ENCODE data around the gene ARHGDIB. TPM values are rescaled to one million over a fixed set of nuclear protein-coding genes. Genes with fewer than 3 reads are reported as not detected.

ARHGDIB gene
- total RNA-seq, 1 experiment from 2014 or later = 4.3 TPM

DNA sequence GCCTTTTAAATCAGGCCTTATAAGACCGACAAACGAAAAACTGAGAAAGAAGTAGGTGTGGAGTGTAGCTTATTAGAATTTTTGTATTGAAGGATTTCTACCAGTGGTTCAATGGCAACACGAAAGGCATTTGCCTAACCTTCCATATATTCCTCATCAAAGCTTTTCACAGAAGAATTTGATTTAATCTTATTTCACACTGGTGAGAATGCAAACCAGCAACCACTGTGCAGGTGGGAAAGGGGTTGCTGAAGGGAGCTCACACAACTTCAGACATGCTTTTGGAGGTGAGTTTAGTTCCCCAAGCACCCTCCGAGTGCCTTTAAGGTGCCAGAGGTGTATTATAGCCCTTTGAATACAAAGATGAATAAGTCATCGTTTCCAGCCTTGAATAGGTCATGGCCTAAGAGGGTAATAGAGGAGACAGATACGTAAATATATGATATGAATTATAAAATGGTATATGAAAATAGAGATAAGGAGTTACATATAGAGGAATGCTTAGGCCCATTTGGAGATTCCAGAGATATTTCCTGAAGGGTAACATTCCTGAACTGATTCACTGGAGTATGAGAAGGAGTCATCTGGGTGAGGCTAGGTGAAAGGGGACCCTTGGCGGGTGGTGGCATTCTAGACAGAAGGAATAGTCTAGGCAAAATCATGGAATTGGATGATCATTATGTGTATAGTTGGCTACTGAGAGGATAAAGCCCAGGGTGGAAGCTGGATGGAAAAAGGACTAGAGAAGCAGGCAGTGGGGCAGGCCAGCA is 29.4 kb downstream of the ARHGDIB start:
- ChIA-PET RAD21 (ENCODE audit: low non-redundant PET in 1 of 2, low total read pairs in 2 of 2, uncharacterized antibody in 2 of 2, unreplicated experiment in 2 of 2) (no interaction called here), POLR2A (no interaction called here), CTCF (no interaction called here)
- Histone ChIP-seq H3K4me2 (ENCODE audit: low read length) (peak overlapping the region; percentile 12; the same call in 1 of the 2 replicates), H3K27me3 (ENCODE audit: insufficient read depth, low read length) (no peaks in the 10 kb centered on the region), H3K36me3 (ENCODE audit: control insufficient read depth in 1 of 2, insufficient read depth in 2 of 2, low read length in 2 of 2) (no peaks in the 10 kb centered on the region), H3K79me2 (ENCODE audit: insufficient read depth, low read length) (no peaks in the 10 kb centered on the region), H3K27ac (ENCODE audit: low read depth, low read length) (no peak overlapping the region), H3K9ac (ENCODE audit: low read length) (no peak overlapping the region), H3K9me2 (ENCODE audit: insufficient read depth) (no peaks in the 10 kb centered on the region; the same call in 1 of the 2 replicates), H3K9me3 (ENCODE audit: control insufficient read depth in 1 of 2, insufficient read depth in 1 of 2, low read depth in 1 of 2, low read length in 2 of 2) (no peaks in the 10 kb centered on the region), H2AFZ (ENCODE audit: low read depth, low read length, poor library complexity, severe bottlenecking) (peak overlapping the region; percentile 79), H3K4me1 (ENCODE audit: control insufficient read depth in 1 of 2, insufficient read depth in 2 of 2, low read length in 2 of 2) (peaks cover 16 to 28% of the 10 kb centered on the region in 2 experiments; a peak in 3 of 4 replicates), H3K4me3 (replicated peaks in 1 of 2; ENCODE audit: low read depth in 1 of 2, low read length in 2 of 2) (no peak overlapping the region), H4K20me1 (ENCODE audit: insufficient read depth) (no peaks in the 10 kb centered on the region)
- BruUV-seq (replicated peaks) = no TSS peak
- no peak for ATAC-seq
- TF ChIP-seq, protein P1, sequence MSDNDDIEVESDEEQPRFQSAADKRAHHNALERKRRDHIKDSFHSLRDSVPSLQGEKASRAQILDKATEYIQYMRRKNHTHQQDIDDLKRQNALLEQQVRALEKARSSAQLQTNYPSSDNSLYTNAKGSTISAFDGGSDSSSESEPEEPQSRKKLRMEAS (IDR thresholded peaks at IDR 0.05) = no peak
- TF ChIP-seq, protein P2, sequence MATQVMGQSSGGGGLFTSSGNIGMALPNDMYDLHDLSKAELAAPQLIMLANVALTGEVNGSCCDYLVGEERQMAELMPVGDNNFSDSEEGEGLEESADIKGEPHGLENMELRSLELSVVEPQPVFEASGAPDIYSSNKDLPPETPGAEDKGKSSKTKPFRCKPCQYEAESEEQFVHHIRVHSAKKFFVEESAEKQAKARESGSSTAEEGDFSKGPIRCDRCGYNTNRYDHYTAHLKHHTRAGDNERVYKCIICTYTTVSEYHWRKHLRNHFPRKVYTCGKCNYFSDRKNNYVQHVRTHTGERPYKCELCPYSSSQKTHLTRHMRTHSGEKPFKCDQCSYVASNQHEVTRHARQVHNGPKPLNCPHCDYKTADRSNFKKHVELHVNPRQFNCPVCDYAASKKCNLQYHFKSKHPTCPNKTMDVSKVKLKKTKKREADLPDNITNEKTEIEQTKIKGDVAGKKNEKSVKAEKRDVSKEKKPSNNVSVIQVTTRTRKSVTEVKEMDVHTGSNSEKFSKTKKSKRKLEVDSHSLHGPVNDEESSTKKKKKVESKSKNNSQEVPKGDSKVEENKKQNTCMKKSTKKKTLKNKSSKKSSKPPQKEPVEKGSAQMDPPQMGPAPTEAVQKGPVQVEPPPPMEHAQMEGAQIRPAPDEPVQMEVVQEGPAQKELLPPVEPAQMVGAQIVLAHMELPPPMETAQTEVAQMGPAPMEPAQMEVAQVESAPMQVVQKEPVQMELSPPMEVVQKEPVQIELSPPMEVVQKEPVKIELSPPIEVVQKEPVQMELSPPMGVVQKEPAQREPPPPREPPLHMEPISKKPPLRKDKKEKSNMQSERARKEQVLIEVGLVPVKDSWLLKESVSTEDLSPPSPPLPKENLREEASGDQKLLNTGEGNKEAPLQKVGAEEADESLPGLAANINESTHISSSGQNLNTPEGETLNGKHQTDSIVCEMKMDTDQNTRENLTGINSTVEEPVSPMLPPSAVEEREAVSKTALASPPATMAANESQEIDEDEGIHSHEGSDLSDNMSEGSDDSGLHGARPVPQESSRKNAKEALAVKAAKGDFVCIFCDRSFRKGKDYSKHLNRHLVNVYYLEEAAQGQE (IDR thresholded peaks at IDR 0.05; ENCODE audit: low read depth) = no peak
- TF ChIP-seq CEBPB (IDR thresholded peaks at IDR 0.05; ENCODE audit: low read depth) = no peak
- intact Hi-C loops (cut with micrococcal nuclease) = no loop called here
- DNase-seq (ENCODE audit: low read depth, low spot score) = no peak

DNA sequence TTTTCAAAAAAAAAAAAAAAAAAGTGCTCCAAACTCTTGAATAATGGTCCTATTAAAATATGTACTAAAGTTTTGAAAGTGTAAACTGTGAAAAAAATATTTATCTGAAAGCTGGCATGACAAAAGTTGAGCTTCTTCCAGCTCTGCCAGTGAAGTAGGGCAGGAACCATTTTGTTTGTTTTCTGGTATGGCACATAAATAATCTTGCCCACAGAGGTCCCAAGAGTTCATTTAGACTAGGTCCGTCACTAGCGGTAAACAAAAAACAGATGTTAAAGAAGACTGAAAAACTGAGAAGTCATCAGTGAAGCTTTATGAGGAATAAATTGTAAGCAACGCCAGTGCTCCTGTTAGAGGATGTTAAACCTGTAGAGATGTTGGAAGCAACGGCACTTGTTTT is 30.0 kb downstream of the ARHGDIB start:
- Histone ChIP-seq H3K9me2 (ENCODE audit: insufficient read depth) (no peaks in the 10 kb centered on the region; the same call in 1 of the 2 replicates), H3K27ac (ENCODE audit: low read depth, low read length) (no peak overlapping the region), H3K36me3 (ENCODE audit: control insufficient read depth in 1 of 2, insufficient read depth in 2 of 2, low read length in 2 of 2) (no peaks in the 10 kb centered on the region), H3K4me2 (ENCODE audit: low read length) (no peak overlapping the region), H2AFZ (ENCODE audit: low read depth, low read length, poor library complexity, severe bottlenecking) (peak overlapping the region; percentile 79), H3K79me2 (ENCODE audit: insufficient read depth, low read length) (no peaks in the 10 kb centered on the region), H4K20me1 (ENCODE audit: insufficient read depth) (no peaks in the 10 kb centered on the region), H3K27me3 (ENCODE audit: insufficient read depth, low read length) (no peaks in the 10 kb centered on the region), H3K4me3 (replicated peaks in 1 of 2; ENCODE audit: low read depth in 1 of 2, low read length in 2 of 2) (no peak overlapping the region), H3K9ac (ENCODE audit: low read length) (no peak overlapping the region), H3K9me3 (ENCODE audit: control insufficient read depth in 1 of 2, insufficient read depth in 1 of 2, low read depth in 1 of 2, low read length in 2 of 2) (no peaks in the 10 kb centered on the region), H3K4me1 (ENCODE audit: control insufficient read depth in 1 of 2, insufficient read depth in 2 of 2, low read length in 2 of 2) (peaks cover 16 to 28% of the 10 kb centered on the region in 2 experiments; a peak in 3 of 4 replicates)
- TF ChIP-seq, protein P3, sequence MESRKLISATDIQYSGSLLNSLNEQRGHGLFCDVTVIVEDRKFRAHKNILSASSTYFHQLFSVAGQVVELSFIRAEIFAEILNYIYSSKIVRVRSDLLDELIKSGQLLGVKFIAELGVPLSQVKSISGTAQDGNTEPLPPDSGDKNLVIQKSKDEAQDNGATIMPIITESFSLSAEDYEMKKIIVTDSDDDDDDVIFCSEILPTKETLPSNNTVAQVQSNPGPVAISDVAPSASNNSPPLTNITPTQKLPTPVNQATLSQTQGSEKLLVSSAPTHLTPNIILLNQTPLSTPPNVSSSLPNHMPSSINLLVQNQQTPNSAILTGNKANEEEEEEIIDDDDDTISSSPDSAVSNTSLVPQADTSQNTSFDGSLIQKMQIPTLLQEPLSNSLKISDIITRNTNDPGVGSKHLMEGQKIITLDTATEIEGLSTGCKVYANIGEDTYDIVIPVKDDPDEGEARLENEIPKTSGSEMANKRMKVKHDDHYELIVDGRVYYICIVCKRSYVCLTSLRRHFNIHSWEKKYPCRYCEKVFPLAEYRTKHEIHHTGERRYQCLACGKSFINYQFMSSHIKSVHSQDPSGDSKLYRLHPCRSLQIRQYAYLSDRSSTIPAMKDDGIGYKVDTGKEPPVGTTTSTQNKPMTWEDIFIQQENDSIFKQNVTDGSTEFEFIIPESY (IDR thresholded peaks at IDR 0.05; ENCODE audit: extremely low read depth, insufficient replicate concordance, low read length) = no peak
- DNase-seq (ENCODE audit: low read depth, low spot score) (no peak), ATAC-seq (no peak)
- RAD21 ChIA-PET (ENCODE audit: low non-redundant PET in 1 of 2, low total read pairs in 2 of 2, uncharacterized antibody in 2 of 2, unreplicated experiment in 2 of 2) = no interaction called here
- no TSS peak for BruUV-seq (replicated peaks)
- CTCF ChIA-PET = no interaction called here
- intact Hi-C loops (cut with micrococcal nuclease) = no loop called here
- POLR2A ChIA-PET = no interaction called here
